Endodermal cell (in vitro differentiated cells): ENCODE results near the gene ARHGAP10. TPM values are rescaled to one million over a fixed set of nuclear protein-coding genes. Genes with fewer than 3 reads are reported as not detected.

Experiments
- DNase-seq: peaks from one replicate; pipeline ENCODE4 v3.0.0-alpha.2; 2017
- H3K27ac ChIP-seq: 2 replicates; pipeline ENCODE4 v1.5.1; 2013; ENCODE audit warnings: mild to moderate bottlenecking, low read depth, low read length, moderate library complexity
- H3K27me3 ChIP-seq: 2 replicates; pipeline ENCODE4 v1.6.1; 2013; ENCODE audit warnings: mild to moderate bottlenecking, low read length, moderate library complexity; ENCODE audit not compliant: insufficient read depth, control insufficient read depth, poor library complexity, severe bottlenecking
- H3K36me3 ChIP-seq: 2 replicates; pipeline ENCODE4 v1.7.0; 2013; ENCODE audit warnings: mild to moderate bottlenecking, low read length, moderate library complexity; ENCODE audit not compliant: control insufficient read depth, insufficient read depth
- H3K4me1 ChIP-seq: one replicate; pipeline ENCODE4 v1.7.0; 2013; ENCODE audit warnings: low read length; ENCODE audit not compliant: control insufficient read depth, insufficient read depth
- H3K4me3 ChIP-seq: 2 replicates; pipeline ENCODE4 v1.5.1; 2013; ENCODE audit warnings: mild to moderate bottlenecking, low read length, moderate library complexity
- H3K9ac ChIP-seq: 2 replicates; pipeline ENCODE4 v1.6.1; 2013; ENCODE audit warnings: mild to moderate bottlenecking, low read length, moderate library complexity; ENCODE audit not compliant: poor library complexity, severe bottlenecking; ENCODE audit errors: extremely low read depth
- H3K9me3 ChIP-seq: 2 replicates; pipeline ENCODE4 v1.6.1; 2013; ENCODE audit warnings: mild to moderate bottlenecking, low read length, moderate library complexity; ENCODE audit not compliant: control insufficient read depth
- H3K27ac Mint-ChIP-seq: 2 replicates; pipeline ENCODE4 v1.8.0; 2020; ENCODE audit warnings: mixed read lengths
- H3K27me3 Mint-ChIP-seq: 2 replicates; pipeline ENCODE4 v1.8.0; 2021; ENCODE audit warnings: mild to moderate bottlenecking, mixed read lengths; ENCODE audit not compliant: insufficient read depth
- H3K36me3 Mint-ChIP-seq: 2 replicates; pipeline ENCODE4 v1.8.0; 2020; ENCODE audit warnings: low read depth, mixed read lengths
- H3K4me1 Mint-ChIP-seq: 2 replicates; pipeline ENCODE4 v1.8.0; 2020; ENCODE audit warnings: mixed read lengths
- H3K4me3 Mint-ChIP-seq: 2 replicates; pipeline ENCODE4 v1.8.0; 2020; ENCODE audit warnings: mild to moderate bottlenecking, moderate library complexity, mixed read lengths
- H3K9me3 Mint-ChIP-seq: 2 replicates; pipeline ENCODE4 v1.8.0; 2020; ENCODE audit warnings: mild to moderate bottlenecking, mixed read lengths
- WGBS, 2 experiments: methylation state at CpG; one replicate each; pipeline versions ENCODE4 v1.1.5 to v1.1.7; 2013; ENCODE audit warnings: missing lambda C conversion rate in 2 of 2, mixed read lengths in 1 of 2; ENCODE audit not compliant: insufficient coverage in 1 of 2, insufficient read length in 1 of 2; 5-methylcytosine and 5-hydroxymethylcytosine counted together
- total RNA-seq, 2 donors: library from RNA; stranded (reverse); fragmentation: NEBNext Ultra II Directional in 1 of 2; extraction: Animal tissue kit (Norgen Biotek cat#: 25700) in 1 of 2; gene quantifications; 2 replicates in 1 of 2; 3 replicates in 1 of 2; pipeline ENCODE4 v1.2.1, GENCODE V29; 2021
- TF ChIP-seq, protein P1 (sequence below): fragments of 200-600 bp; sonication (generic); conservative IDR thresholded peaks from 2 replicates; pipeline ENCODE4 v1.5.0; 2021; ENCODE audit warnings: antibody characterized with exemption, mild to moderate bottlenecking

The ARHGAP10 gene
- total RNA-seq, 2 donors from 2014 or later: 9.1 to 11.8 TPM

DNA sequence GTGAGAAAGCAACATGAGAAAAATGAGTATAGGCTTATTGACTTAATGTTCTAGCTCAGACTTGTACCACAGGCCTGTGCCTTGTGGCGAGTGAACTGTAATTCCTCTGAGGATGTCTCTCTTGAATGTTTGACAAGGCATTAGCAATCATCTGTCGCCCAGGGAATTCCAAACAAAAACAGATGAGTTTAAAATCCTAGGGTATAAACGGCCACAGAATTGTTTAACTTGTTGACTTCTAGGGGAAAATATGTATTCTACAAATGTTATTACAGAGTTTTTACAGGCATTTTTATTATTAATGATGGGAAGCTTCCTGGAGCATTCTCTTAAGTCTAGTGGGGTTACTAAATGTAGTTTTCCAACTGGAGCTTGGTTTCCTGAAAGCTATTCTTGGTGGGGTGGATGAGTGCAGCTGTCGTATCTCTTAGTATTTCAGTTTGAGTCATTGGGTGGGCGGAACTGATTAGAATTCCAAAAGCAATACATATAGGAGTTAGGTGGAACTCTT lies 40.6 kb downstream of the ARHGAP10 start:
- Histone ChIP-seq H3K27me3 (no peaks in the 10 kb centered on the region), H3K9me3 (no peaks in the 10 kb centered on the region), H3K36me3 (no peaks in the 10 kb centered on the region), H3K4me1 (peaks cover 8% of the 10 kb centered on the region), H3K27ac (peak overlapping the region; percentile 50), H3K9ac (no peak overlapping the region), H3K4me3 (no peak overlapping the region)
- H3K27me3 Mint-ChIP-seq: no peaks in the 10 kb centered on the region
- DNase-seq: no peak
- no peaks in the 10 kb centered on the region for H3K36me3 Mint-ChIP-seq
- TF ChIP-seq, protein P1, sequence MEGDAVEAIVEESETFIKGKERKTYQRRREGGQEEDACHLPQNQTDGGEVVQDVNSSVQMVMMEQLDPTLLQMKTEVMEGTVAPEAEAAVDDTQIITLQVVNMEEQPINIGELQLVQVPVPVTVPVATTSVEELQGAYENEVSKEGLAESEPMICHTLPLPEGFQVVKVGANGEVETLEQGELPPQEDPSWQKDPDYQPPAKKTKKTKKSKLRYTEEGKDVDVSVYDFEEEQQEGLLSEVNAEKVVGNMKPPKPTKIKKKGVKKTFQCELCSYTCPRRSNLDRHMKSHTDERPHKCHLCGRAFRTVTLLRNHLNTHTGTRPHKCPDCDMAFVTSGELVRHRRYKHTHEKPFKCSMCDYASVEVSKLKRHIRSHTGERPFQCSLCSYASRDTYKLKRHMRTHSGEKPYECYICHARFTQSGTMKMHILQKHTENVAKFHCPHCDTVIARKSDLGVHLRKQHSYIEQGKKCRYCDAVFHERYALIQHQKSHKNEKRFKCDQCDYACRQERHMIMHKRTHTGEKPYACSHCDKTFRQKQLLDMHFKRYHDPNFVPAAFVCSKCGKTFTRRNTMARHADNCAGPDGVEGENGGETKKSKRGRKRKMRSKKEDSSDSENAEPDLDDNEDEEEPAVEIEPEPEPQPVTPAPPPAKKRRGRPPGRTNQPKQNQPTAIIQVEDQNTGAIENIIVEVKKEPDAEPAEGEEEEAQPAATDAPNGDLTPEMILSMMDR: no peak
- peaks cover 25% of the 10 kb centered on the region for H3K4me1 Mint-ChIP-seq
- H3K9me3 Mint-ChIP-seq: no peaks in the 10 kb centered on the region
- H3K4me3 Mint-ChIP-seq: no peak overlapping the region
- peak overlapping the region; percentile 46 for H3K27ac Mint-ChIP-seq
- 83 to 88% methylated on average over 4 to 5 of the region's 5 CpGs for WGBS, 2 experiments

DNA sequence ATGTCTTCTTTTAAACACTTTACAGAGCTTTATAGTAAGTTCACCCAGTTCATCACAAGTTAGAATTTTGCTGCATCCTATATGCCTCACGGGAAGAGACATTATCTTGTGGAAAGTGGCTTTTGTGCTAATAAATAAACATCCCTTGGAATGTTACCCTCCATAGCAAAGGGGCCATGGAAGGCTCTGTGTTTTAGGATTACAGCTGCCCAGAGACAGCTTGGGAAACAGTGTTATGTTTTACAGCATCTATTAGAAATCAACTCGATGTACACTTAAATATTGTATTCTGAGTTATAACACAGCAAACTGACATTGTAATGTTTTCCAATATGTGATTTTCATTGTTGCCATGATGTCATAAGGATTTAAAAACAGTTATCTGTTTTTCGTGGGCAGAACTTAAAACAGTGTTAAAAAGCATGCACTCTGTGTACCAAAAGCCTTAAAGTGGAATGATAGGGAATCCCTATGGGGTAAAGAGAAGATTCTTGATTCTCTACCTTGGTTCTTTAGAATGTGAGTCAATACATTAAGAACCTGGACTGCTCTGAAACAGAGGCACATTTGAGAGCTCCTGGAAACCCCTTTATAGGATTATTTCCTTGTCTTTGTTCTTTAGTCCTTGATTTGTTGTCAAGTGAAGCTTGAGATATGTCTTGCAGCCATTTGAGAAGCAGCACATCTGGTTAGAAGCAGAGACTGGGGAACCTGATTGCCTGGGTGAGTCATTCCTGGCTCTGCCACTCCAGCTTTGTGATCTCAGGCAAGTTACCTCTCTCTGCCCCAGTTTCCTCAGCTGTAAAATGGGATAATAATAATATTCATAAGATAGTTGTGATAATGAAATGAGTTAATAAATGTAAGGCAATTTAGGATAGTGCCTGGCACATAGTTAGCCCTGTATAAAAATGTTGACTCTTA lies 41.6 kb downstream of the ARHGAP10 start:
- H3K36me3 Mint-ChIP-seq: no peaks in the 10 kb centered on the region
- no peak overlapping the region for H3K27ac ChIP-seq
- no peak overlapping the region for H3K4me3 Mint-ChIP-seq
- WGBS, 2 experiments: 88 to 92% methylated on average over 1 to 3 of the region's 3 CpGs
- no peaks in the 10 kb centered on the region for H3K27me3 Mint-ChIP-seq
- H3K9me3 ChIP-seq: no peaks in the 10 kb centered on the region
- H3K36me3 ChIP-seq: no peaks in the 10 kb centered on the region
- H3K9me3 Mint-ChIP-seq: no peaks in the 10 kb centered on the region
- peaks cover 25% of the 10 kb centered on the region for H3K4me1 Mint-ChIP-seq
- no peaks in the 10 kb centered on the region for H3K27me3 ChIP-seq
- peaks cover 11% of the 10 kb centered on the region for H3K4me1 ChIP-seq
- no peak overlapping the region for H3K27ac Mint-ChIP-seq
- no peak overlapping the region for H3K9ac ChIP-seq
- H3K4me3 ChIP-seq: no peak overlapping the region
- no peak for DNase-seq
- TF ChIP-seq, protein P1: no peak

DNA sequence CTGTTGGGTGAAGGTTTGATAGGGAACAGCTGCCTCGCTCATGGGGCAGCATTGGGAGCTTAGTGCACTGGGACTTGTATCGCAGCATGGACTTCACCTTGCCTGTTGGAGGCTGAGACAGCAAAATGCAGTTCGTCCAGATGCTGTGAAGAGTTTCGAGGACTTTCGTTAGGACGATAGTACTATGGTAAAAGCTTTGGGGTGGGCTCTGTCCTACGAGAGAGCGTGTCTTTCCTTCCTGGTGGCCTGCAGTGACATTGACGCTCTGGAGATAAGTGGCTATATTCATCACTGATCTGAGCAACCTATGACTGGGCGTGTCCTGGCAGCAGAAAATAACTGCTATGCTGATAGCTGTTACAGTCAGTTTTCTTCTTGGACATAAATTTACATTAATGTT lies 44.8 kb downstream of the ARHGAP10 start:
- no peak overlapping the region for H3K27ac ChIP-seq
- no peaks in the 10 kb centered on the region for H3K9me3 ChIP-seq
- TF ChIP-seq, protein P1: no peak
- H3K9me3 Mint-ChIP-seq: no peaks in the 10 kb centered on the region
- 95 to 100% methylated on average over 5 to 10 of the region's 10 CpGs for WGBS, 2 experiments
- no peaks in the 10 kb centered on the region for H3K36me3 Mint-ChIP-seq
- DNase-seq: no peak
- H3K4me3 Mint-ChIP-seq: no peak overlapping the region
- no peaks in the 10 kb centered on the region for H3K27me3 Mint-ChIP-seq
- H3K36me3 ChIP-seq: no peaks in the 10 kb centered on the region
- H3K4me1 ChIP-seq: peaks cover 11% of the 10 kb centered on the region
- H3K4me1 Mint-ChIP-seq: peaks cover 18% of the 10 kb centered on the region
- H3K27ac Mint-ChIP-seq: no peak overlapping the region
- no peak overlapping the region for H3K4me3 ChIP-seq
- H3K9ac ChIP-seq: no peak overlapping the region
- no peaks in the 10 kb centered on the region for H3K27me3 ChIP-seq
